Measurements from ENCODE around the gene G3BP1.
"Not testable (repeated sequence)": the region's sequence is repeated elsewhere in the genome, so short reads cannot be mapped to it uniquely, and the experiment has no call there.

Gene G3BP1

DNA sequence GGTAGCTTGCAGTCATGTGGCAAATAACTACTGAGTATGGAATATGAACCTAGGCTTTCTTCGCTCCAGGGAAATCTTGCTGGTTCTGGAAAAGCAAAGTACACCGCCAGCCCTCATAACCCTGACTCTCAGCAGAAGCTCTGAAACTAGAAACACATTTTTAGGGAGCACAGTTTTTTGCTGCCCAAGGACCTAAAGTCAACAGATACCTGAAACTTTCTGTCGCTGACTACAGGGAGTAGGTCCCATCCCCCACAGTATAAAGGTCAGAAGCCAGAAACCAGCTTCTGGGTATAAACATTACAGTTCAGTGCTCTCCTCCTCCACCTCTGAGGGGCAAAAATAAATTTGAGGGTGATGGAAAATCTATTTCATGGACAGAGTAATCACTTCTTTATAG lies 16.4 kb upstream of the G3BP1 start:
- DNase-seq (ENCODE audit: low read depth), result no peak

DNA sequence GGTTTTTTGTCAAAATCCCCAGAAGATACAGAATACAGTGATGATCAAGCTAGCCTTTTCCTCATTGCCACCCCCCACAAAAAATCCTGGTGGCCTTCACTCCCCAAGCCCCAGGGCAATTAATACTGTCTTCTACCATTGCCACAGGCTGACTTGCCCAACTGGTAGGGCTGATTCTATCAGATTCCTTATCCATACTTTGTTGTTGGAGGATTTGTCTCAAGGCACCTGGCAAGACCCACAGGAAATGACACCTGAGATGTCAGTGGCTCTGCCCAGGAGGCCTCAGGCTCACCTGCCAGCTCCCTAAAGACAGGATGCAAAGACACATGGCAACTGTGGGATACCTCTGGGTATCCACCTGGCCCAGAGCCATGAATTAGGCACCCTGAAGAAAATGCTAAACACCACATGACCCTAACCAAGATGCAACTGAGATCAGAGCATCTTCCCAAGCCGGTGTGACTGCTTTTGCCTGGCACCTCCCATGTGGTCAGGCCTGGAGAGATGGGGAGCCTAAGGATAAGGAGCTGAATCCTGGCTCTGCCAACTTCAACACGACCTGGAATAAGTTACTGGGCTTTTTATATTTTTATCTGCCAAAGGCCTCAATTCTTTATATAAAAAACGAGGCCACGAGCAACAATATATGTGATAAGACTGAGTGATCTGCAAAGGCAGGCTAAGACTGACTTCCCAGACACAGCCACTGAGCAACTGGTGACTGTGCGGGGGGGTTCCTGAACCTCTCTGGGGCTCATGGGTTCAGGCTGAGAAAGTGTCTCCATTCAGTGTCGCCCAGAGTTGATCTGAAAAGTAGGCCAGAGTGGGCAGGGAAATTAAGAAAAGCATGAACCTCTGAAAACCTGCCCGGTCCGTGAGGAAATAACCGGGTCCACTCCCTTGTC lies 14.3 kb upstream of the G3BP1 start:
- DNase-seq (ENCODE audit: low read depth), result no peak

DNA sequence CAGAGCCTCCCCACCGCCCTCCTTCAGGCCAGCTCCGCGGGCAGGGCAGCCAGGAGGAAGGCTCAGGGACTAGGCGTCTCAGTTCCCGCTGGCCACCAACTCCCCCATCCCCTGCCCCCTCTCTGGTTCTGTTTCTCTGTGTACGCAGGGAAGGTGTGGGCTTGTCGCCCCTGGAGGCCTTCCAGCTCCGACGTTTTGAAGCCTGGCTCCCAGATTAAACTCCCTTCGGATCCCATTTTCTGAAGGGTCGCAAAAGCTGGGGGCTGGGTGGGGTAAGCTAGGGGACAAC lies 13.7 kb upstream of the G3BP1 start:
- no peak for DNase-seq (ENCODE audit: low read depth)

DNA sequence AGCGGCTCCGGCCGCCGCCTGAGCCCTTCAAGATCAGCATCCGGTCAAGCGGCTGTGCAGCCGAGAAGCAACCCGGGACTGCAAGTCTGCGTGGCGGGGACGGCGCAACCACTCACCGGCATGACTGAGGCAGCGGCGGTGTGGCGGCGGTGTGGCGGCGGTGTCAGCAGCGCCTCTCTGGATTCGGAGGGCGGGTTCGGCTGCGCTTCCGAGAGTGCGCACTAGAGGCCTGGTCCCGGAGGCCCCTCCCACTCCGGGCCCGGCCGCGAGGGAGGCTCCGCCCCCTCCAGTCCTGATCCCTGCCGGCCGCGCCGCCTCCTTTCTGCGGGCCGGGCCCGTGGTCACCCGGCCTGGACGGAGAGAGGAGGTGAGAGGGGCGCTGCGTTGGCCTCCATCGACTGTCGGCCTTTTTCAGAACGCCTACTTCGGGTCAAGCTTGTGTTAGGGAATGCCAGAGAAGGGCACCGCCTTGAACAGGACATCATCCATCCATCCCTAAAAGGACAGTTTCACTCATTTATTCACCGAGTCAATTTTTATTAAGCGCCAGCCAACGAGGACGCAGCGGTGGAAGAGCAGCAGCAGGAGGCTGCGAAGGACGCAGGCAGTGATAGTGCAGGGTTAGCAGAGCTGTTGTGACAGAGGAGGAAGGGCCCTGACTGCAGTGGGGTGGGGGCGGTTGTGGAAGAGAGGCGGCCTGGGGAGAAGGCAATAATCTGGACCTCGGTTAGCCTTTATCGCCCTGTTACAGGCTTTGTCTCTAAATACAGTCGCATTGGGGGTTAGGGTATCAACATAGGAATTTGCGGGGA lies 13.1 kb upstream of the G3BP1 start, which contains the start of gene ATOX1:
TSS of gene ATOX1 (minus strand) at position 202 of the 812 bp plus-strand sequence. CDS start at position 122, 80 bp downstream.
- DNase-seq (ENCODE audit: low read depth), result peak; percentile 82

DNA sequence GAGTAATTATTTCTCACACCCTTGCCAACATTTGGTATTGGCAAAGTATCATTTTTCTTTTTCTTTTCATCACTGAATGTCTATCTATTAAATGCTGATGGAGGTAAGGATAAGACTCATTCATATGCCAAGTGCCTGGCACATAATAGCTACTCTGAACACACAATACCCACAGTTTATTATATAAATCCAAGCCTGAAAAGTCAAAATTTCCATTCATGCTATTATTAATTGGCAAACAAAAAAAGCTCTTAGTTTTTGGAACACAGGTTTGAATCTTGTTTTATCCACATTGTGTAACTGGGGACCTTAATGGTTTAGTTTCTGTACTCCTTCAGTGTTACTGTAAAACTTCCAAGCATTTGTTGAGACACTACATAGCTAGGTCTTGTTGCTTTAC lies 7.0 kb upstream of the G3BP1 start:
- DNase-seq (ENCODE audit: low read depth), result no peak

DNA sequence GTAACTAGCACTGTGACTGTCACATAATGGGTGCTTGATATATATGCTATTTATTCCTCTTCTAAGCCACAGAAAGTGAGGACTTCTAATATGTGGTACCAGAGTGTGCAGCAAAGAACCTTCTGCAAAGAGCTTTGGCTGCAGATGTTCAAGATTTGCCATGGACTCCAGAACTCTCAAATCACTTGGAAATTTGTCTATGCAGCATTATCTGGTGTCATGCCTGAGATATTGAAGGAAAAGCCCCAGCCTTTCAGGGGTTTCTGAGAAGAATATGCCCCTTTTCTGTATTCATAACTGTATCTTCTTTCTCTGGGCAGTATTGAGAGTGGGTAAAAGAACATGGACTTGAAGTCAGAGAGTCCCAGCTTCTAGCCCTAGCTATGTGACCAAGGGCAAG lies 4.8 kb upstream of the G3BP1 start:
- no peak for DNase-seq (ENCODE audit: low read depth)

DNA sequence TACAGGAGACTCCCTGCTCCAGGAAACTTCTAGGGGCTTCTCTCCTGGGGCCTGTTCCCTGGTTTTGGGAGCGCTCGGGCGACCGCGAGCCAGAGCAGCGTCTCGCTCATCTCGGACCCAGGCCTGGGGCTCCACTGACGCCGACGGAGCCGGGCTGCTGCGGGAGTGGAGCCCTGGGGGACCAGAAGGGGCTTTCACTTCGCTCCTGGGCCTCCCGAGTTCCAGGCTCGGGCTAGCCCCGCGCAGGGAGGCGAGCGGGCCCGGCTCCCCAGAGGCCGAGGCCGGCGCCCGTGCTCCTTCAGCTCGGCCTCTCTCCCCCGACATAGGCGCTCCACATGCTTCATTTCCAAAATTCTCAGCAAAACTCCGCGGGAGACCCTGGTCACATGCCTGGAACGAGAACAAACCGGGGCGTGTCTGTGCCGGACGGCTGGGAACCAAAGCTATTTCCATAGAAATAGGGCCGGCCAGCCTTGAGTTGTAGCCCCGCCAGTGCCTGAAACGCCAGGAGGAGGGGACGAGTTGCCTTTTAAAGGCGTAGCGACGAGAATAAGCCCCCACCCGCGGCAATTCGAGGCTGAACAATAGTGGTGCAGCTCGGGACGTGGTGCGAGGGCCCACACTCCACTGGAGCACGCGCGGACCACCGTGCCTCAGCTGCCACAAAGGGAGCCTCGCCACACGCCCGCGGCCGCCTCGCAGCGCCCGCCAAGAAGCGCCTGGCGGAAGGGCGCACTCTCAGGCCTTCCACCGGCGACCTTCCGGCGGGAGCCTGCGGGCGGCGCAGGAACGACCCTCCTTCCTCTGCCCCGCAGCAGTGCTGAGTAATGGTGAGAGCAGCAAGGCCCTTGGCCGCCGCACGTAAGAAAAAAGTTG lies 1.1 kb upstream of the G3BP1 start:
- no peak for DNase-seq (ENCODE audit: low read depth)

DNA sequence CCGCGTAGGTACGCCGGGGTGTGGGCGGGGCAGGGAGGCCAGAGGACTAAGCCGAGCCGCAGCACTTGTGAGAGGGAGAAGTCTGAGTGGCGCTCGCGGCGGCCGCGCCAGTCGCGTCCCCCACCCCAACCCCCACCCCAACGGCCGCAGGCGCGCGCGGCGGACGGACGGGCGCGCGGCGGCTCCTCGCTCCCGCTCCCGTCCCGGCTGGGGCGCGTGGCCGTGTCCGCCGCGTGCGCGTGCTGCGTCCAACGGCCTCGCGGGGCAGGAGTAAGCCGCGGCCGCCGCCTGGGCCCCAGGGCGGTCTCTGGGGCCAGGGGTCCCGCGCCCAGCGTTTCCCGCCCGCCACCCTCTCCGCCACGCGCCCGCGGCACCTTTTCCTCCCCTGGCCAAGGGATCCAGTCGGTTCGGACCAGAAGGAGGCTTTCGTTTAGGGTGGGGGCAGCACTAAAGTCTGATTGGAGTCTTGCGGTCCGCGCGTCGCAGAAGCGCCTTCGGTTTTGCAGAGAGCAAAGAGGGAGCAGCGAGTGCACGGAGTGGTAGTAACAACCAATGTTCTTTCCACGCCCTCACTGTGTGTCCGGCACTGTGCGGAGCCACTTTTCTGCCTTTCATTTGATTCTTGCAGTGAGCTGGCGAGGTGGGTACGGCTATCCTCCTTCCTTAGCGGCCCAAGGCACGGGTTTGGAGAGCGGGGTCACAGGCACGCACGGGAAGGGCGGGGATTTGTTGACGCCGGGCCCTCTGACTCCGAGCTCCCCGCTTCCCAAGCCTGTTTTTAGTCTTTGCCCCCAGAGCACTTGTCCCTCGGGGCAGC lies 483 bp downstream of the G3BP1 start:
- DNase-seq (ENCODE audit: low read depth), result peak; percentile 9

DNA sequence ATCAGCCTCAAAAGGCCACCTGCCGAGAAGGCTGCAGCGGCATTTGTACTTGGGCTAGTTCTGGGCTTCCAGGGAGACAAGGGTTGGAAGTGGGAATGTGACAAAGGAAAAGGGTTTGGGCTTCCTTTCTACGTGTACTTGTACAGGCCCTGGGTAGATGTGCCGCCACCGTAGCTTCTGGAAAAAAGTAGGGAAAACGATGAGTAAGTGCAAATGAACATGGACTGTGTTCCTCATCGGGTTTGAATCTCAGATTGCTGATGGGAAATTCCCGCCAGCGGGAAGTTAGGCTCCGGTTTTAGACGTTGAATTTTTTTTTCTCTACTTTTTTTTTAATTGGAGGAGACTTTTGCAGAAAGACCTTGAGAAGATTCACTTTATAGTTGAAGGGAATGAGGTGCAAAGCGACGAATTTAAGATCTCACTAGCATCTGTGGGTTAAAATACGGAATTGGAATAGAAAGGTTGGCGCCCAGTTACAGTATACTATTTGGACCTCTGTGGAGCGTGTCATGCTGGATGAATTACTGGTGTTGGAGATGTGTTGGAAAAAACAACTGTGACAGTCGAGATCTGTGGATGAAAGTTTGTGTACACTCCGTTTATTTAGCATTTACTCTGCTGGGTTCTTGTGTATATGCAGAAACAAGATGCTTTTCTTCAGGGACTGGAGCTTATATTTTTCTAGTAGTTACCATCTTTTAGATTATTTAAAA lies 1.2 kb downstream of the G3BP1 start:
- no peak for DNase-seq (ENCODE audit: low read depth)

DNA sequence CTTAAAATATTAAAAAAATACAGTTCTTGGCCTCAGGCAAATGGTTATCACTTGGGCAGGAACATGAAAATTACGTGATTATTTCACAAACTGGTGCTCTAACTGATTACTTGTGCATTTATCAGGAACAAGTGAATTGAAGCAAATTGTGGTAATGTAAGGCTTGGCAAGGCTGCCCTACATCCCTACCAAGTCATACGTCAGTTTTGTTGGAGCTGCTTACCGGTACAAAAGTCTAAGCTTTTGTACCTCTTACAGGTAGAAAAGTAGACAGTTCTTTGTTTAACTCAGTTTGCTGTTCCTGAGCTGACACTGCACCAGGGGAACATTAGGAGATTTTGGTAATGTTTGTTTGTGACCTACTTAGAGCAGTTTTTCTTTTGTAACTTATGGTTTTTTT lies 2.2 kb downstream of the G3BP1 start:
- DNase-seq (ENCODE audit: low read depth), result no peak

DNA sequence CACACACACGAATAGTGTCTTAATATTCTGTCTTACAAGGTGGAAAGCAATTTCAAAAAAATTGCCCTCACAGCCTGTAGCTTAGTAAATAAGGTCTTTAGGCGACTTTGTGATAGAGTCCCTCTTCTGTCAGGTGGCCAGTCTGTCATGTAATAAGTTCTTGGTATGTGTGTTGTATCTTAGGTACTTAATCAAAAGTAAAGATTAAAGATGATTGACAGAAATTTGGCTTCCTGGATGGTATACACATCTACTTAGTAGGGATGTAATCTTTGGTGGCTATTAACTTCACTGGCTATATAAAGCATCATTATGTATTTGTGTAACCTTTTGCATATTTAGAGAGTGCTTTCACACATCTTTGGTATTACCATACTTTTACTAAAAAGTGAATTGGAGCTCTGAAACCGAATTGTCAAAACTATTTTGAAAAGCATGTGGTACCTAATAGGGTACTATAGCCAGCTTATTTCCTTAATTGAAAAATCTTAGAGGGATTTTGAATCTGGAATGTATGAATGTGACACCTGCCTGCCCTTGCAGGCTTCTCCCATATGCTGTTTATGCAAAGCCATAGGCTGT lies 3.4 kb downstream of the G3BP1 start:
- no peak for DNase-seq (ENCODE audit: low read depth)

DNA sequence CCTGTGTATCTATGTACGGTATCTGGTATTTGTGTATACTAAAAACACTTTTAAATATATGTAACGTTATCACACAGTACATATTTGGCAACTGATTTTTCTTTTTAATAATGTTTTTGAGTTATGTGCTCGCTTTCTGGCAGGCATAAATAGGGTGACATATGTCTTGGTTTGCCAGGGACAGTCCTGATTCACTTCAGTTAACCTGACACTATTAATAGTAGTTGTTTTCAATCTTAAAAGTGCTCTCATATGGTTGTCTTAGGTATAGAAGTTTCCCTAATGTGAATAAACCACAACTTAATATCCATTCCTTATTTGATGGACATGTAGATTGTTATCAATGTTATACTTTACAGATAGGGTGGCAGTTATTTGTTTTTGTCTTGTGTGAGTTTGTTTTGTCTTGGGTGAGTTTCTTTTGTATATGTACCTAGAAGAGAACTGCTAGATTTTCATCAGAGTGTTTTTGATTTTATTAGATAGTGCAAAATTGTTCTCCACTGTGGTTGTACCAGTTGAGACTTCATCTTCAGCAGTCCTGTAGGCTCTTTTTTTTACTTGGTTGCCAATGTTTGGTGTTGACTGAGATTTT lies 7.9 kb downstream of the G3BP1 start:
- no peak for DNase-seq (ENCODE audit: low read depth)

DNA sequence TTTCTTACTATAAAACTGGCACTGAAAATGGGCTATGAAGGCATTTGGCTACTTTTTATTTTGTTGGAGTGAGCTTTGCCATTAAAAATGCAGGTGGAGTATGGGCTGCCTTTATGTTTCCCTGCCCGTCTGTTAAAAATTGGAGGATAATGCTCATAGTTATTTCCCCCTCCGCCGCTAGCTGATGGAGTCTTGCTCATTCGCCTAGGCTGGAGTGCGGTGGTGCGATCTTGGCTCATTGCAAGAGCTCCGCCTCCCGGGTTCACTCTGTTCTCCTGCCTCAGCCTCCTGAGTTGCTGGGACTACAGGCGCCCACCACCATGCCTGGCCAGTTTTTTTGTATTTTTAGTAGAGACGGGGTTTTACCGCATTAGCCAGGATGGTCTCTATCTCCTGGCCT lies 8.6 kb downstream of the G3BP1 start:
- no peak for DNase-seq (ENCODE audit: low read depth)

DNA sequence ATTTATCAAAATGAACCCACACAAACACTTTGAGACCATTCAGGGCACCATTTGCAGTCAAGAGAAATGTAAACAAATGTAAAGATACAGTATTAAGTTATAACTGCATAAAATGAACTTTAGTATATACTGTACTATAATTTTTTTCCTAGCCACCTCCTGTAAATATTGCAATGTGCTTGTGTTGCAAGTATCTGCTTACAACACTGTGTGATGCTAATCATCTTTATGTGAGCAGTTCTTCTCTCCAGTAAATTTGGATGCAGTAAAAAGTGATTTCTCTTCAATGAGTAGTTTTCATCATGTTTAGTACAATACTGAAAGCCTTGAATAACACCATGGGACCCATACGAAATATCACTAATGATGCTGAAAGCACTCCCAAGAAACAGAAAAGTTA lies 9.4 kb downstream of the G3BP1 start:
- no peak for DNase-seq (ENCODE audit: low read depth)

DNA sequence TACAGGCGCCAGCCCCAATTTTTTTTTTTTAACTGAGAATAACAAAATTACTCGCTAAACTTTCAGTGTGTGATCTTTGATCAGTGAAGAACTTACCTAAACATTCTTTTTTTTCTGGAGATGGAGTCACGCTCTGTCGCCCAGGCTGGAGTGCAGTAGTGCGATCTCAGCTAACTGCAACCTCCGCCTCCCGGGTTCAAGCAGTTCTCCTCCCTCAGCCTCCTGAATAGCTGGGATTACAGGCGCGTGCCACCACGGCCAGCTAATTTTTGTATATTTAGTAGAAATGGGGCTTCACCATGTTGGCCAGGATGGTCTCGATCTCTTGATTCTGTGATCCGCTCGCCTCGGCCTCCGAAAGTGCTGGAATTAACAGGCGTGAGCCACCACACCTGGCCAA lies 11.9 kb downstream of the G3BP1 start:
- DNase-seq (ENCODE audit: low read depth), result not testable (repeated sequence)

DNA sequence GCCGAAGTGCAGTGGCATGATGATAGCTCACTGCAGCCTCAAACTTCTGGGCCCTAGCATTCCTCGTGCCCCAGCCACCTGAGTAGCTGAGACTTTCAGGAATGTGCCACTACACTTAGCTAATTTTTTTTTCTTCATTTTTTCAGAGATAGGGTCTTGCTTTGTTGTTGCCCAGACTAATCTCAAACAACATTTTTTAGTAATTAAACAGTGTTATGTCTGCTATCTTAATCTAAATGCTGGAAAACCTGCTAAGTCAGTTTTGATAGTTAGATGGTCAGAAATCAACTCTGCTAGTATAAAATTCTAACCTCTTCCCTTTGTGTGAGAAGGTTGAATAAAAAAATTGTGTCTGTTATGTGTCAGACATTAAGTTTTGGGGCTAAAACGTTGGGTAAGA lies 12.4 kb downstream of the G3BP1 start:
- no peak for DNase-seq (ENCODE audit: low read depth)

DNA sequence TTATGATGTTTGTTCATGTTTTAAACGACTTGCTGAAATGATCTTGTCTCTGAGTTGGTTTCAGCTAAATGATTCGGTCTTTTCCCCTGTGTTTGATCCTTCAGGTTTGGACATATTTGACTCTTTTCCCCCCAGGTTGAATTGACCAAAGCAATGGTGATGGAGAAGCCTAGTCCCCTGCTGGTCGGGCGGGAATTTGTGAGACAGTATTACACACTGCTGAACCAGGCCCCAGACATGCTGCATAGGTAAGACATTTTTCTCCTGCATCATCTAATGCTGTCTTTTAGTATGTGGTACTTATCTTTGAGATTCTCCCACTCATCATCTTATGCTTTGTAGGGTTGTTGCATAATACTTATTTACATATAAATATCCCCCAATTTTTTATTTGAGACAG lies 14.7 kb downstream of the G3BP1 start:
- DNase-seq (ENCODE audit: low read depth), result no peak

DNA sequence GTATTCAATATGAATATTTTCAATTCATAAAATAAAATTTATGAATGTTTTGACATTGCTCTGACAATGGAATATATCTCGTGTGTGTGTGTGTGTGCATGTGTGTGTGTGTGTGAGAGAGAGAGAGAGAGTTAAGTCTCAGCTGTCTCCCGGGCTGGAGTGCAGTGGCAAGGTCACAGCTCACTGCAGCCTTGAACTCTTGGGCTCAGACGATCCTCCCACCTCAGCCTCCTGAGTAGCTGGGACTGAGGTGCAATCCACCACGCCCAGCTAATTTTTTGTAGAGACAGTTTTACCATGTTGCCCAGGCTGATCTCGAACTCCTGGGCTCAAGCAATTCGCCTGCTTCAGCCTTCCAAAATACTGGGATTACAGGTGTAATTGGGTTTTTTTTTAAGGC lies 16.1 kb downstream of the G3BP1 start:
- DNase-seq (ENCODE audit: low read depth), result no peak

DNA sequence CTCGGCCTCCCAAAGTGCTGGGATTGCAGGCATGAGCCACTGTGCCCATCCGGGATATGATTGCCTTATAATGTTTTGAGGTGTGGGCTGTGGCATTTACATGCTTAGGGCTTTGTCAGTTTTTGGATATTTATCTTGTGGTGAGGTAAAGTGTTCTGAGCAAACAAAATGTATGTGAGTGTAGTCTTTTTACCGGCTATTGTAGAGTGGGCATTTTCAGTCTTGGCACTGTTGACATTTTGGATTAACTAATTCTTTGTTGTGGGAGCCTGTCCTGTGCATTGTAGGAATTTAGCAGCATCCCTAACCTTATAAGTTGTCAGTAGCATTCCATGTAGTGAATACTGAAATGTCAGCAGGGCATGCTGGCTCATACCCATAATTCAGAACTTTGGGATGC lies 21.6 kb downstream of the G3BP1 start:
- no peak for DNase-seq (ENCODE audit: low read depth)

DNA sequence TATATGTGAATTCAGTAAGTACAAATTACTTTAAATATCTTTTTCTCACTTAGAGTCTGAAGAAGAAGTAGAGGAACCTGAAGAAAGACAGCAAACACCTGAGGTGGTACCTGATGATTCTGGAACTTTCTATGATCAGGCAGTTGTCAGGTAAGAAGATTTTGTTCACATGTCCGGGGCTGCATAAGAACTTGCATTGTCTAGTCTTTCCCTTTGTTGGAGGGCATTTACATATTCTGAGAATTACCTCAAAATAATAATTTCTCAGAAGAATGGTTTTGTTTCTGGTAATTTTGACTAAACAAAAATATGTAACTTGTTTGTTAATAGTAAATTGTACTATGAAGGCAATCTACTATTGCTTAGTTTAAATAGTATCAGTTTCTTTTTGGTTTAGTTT lies 23.7 kb downstream of the G3BP1 start:
- DNase-seq (ENCODE audit: low read depth), result no peak
